WERI-Rb-1 (cell line): Measurements from ENCODE around the gene LAMC1.

Source experiments
- DNase-seq: peaks from one replicate; pipeline ENCODE4 v3.0.0-alpha.2; 2020
- H3K27ac ChIP-seq: fragments of 250-450 bp; sonication (Bioruptor Pico); 2 replicates; pipeline ENCODE4 v1.5.1; 2020; ENCODE audit warnings: mild to moderate bottlenecking, moderate library complexity
- H3K27me3 ChIP-seq: fragments of 250-450 bp; sonication (Bioruptor Pico); 2 replicates; pipeline ENCODE4 v1.5.1; 2021; ENCODE audit warnings: mild to moderate bottlenecking, low read depth, moderate library complexity; ENCODE audit not compliant: insufficient read depth, severe bottlenecking
- H3K36me3 ChIP-seq: fragments of 250-450 bp; sonication (Bioruptor Pico); 2 replicates; pipeline ENCODE4 v1.5.1; 2020; ENCODE audit warnings: mild to moderate bottlenecking, moderate library complexity
- H3K4me3 ChIP-seq: 2 replicates; pipeline ENCODE4 v1.5.1; 2011; ENCODE audit warnings: low read depth, mild to moderate bottlenecking, control low read depth, low read length
- H3K9me3 ChIP-seq: fragments of 250-450 bp; sonication (Bioruptor Pico); 2 replicates; pipeline ENCODE4 v1.5.1; 2021; ENCODE audit warnings: mild to moderate bottlenecking, moderate library complexity; ENCODE audit not compliant: severe bottlenecking
- TF ChIP-seq, protein P1 (sequence below): IDR thresholded peaks from 2 replicates; pipeline ENCODE4 v1.5.1; 2011; ENCODE audit warnings: low read depth, mild to moderate bottlenecking, control low read depth, inconsistent platforms, low read length

Gene LAMC1

DNA sequence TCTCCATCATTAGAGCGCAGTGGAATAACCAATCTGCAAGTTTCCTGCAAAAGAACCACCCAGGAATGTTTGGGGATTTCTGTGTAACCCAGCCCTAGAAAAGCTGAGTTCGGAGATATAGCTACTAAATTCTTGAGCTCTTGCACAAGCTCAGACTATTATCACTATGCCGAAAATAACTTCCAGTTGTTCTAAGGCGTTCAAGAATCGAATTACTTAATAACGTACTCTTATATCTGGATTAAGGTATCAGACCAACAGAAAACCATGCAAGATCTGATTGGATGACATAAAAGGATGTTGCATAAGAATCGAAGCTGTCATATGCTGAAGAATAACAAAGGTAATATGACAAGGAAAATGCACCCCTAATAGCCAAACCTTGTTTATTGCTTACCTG, 155.3 kb downstream of the LAMC1 start:
- Histone ChIP-seq H3K27ac (no peak overlapping the region), H3K9me3 (no peaks in the 10 kb centered on the region), H3K4me3 (no peak overlapping the region), H3K36me3 (no peaks in the 10 kb centered on the region), H3K27me3 (no peaks in the 10 kb centered on the region)
- TF ChIP-seq, protein P1, sequence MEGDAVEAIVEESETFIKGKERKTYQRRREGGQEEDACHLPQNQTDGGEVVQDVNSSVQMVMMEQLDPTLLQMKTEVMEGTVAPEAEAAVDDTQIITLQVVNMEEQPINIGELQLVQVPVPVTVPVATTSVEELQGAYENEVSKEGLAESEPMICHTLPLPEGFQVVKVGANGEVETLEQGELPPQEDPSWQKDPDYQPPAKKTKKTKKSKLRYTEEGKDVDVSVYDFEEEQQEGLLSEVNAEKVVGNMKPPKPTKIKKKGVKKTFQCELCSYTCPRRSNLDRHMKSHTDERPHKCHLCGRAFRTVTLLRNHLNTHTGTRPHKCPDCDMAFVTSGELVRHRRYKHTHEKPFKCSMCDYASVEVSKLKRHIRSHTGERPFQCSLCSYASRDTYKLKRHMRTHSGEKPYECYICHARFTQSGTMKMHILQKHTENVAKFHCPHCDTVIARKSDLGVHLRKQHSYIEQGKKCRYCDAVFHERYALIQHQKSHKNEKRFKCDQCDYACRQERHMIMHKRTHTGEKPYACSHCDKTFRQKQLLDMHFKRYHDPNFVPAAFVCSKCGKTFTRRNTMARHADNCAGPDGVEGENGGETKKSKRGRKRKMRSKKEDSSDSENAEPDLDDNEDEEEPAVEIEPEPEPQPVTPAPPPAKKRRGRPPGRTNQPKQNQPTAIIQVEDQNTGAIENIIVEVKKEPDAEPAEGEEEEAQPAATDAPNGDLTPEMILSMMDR, result no peak
- DNase-seq, result no peak

DNA sequence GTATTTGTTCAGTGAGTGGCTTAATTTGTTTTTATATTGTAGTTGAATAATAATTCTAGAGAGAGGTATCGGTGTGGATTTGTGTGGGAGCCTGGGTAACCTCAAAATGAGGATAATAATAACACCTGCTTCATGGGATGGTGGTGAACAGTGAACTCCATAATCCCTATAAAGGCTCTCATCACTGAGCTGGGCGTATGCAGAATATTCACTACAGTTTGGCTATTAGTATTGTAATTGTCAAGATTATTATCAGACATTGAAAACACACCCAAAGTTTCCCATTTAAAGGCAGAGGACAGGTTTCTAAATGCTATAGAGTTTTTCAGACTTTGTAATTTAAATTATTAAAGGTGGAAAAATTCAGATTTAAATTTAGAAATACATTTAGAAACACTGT, 155.8 kb downstream of the LAMC1 start:
- Histone ChIP-seq H3K27me3 (no peaks in the 10 kb centered on the region), H3K4me3 (no peak overlapping the region), H3K27ac (no peak overlapping the region), H3K9me3 (no peaks in the 10 kb centered on the region), H3K36me3 (no peaks in the 10 kb centered on the region)
- TF ChIP-seq, protein P1, result no peak
- no peak for DNase-seq

DNA sequence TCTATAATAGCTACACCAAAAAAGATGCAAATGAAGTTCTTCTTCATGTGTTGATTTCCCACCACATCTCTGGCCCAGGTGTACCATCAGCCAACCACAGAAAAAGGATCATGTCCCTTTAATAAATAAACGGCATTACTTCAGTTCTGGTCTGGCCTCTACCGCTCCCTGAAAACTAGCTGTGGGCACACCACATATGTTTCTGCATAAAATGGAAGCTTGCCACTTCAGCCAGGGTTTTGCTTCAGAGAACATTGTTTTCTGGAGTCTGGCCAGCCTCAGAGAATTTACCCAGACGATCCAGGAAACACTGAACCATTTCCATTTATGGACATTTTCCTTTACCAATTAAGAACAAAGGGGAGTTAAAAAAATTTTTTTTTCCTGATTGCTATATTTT, 157.0 kb downstream of the LAMC1 start:
- Histone ChIP-seq H3K4me3 (no peak overlapping the region), H3K27ac (no peak overlapping the region), H3K9me3 (no peaks in the 10 kb centered on the region), H3K27me3 (no peaks in the 10 kb centered on the region), H3K36me3 (no peaks in the 10 kb centered on the region)
- DNase-seq, result no peak
- TF ChIP-seq, protein P1, result no peak

DNA sequence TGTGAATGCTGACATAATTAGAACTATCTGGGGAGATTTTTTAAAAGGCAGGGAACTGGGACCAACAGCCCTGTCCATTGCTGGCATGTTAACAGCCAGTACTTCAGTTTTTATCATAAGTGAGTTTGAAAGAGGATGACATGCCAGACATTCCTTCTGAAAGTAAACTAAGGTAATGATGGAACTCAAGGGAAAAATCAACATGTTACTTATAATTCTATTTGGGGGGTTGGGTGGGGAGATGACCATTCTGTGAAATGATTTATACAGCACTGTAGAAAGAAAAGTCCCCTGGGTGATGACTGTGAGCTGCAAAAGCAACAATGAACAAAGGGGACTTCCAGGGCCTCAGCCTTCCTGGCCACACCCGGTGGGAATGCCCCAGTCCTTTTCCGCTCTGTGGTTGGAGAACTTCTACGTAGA, 157.4 kb downstream of the LAMC1 start:
- Histone ChIP-seq H3K27me3 (no peaks in the 10 kb centered on the region), H3K27ac (no peak overlapping the region), H3K4me3 (no peak overlapping the region), H3K36me3 (no peaks in the 10 kb centered on the region), H3K9me3 (no peaks in the 10 kb centered on the region)
- TF ChIP-seq, protein P1, result no peak
- no peak for DNase-seq

DNA sequence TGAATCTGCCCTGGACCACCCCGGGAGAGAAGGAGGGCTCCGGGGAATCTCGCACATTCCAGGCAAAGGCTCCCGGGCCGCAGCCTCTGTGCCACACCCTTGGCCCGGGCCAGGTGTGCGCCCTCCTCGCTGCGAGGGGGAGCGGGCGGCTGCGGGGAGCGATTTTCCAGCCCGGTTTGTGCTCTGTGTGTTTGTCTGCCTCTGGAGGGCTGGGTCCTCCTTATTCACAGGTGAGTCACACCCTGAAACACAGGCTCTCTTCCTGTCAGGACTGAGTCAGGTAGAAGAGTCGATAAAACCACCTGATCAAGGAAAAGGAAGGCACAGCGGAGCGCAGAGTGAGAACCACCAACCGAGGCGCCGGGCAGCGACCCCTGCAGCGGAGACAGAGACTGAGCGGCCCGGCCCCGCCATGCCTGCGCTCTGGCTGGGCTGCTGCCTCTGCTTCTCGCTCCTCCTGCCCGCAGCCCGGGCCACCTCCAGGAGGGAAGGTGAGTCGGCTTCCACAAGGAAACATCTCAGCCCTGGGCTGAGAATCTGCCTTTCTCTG, 162.8 kb downstream of the LAMC1 start, which contains the start of gene LAMC2:
Gene LAMC2 (plus strand): TSS at position 324 of the 550 bp plus-strand sequence. CDS start 89 bp downstream, at position 413.
- TF ChIP-seq, protein P1, result no peak
- H3K9me3 ChIP-seq, result no peaks in the 10 kb centered on the region
- DNase-seq, result no peak

DNA sequence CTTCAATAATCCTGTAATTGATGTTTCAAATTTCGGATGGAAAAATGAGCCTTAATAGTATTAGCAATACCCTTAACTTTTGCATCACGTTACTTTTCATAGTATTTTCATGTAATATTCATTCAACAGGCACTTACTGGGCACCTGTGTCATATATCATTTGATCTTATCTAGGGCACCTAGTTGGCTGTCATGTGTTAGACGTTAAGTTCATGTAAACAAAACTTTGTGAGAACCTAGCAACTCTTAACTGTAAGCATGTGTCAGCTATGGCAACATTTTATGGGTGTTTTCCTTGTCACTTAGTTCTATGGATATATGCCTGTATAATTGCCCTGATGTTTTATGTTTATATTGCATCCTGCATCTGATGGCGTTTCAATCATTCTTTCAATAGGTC, 163.6 kb downstream of the LAMC1 start:
- no peak overlapping the region for H3K27ac ChIP-seq
- TF ChIP-seq, protein P1, result no peak
- no peak for DNase-seq
- H3K9me3 ChIP-seq, result no peaks in the 10 kb centered on the region
- H3K36me3 ChIP-seq, result no peaks in the 10 kb centered on the region
- no peak overlapping the region for H3K4me3 ChIP-seq
- no peaks in the 10 kb centered on the region for H3K27me3 ChIP-seq

More for the DNA sequence above, 162.8 kb downstream of the LAMC1 start, which contains the start of gene LAMC2:
- Histone ChIP-seq H3K27me3 (no peaks in the 10 kb centered on the region), H3K36me3 (no peaks in the 10 kb centered on the region), H3K4me3 (no peak within 1 kb of the TSS), H3K27ac (no peak within 1 kb of the TSS)
